ENCODE results near the gene TBC1D22A. TPM values are rescaled to one million over a fixed set of nuclear protein-coding genes. Genes with fewer than 3 reads are reported as not detected.

Gene TBC1D22A
- total RNA-seq, 1 donor from 2014 or later, result 8.9 TPM

- DNase-seq, result no peak
These were observed 196.2 kb downstream of the TBC1D22A start for GRCh38 chr22:46958658-46959057.

GRCh38 chr22:46959369-46959768 lies 196.9 kb downstream of the TBC1D22A start:
- DNase-seq, result no peak

- no peak for DNase-seq
These were observed 199.3 kb downstream of the TBC1D22A start for GRCh38 chr22:46961591-46962295.

GRCh38 chr22:46962406-46962805 lies 200.0 kb downstream of the TBC1D22A start:
- DNase-seq, result no peak

- DNase-seq, result no peak
These were observed 201.5 kb downstream of the TBC1D22A start for GRCh38 chr22:46963672-46964545.

- DNase-seq, result no peak
These were observed 202.5 kb downstream of the TBC1D22A start for GRCh38 chr22:46964773-46965550.

GRCh38 chr22:46965555-46966494 lies 203.4 kb downstream of the TBC1D22A start:
- DNase-seq, result no peak

- DNase-seq, result no peak
These were observed 204.0 kb downstream of the TBC1D22A start for GRCh38 chr22:46966495-46966845.

GRCh38 chr22:46966846-46967245 lies 204.4 kb downstream of the TBC1D22A start:
- DNase-seq, result no peak

- no peak for DNase-seq
These were observed 205.3 kb downstream of the TBC1D22A start for GRCh38 chr22:46967445-46968358.

- no peak for DNase-seq
These were observed 205.9 kb downstream of the TBC1D22A start for GRCh38 chr22:46968359-46968740.

GRCh38 chr22:46968848-46969247 lies 206.4 kb downstream of the TBC1D22A start:
- no peak for DNase-seq

GRCh38 chr22:46969491-46969890 lies 207.0 kb downstream of the TBC1D22A start:
- DNase-seq, result no peak

GRCh38 chr22:46969961-46970360 lies 207.5 kb downstream of the TBC1D22A start:
- DNase-seq, result no peak

GRCh38 chr22:46970411-46971098 lies 208.1 kb downstream of the TBC1D22A start:
- no peak for DNase-seq

- peak; percentile 19 for DNase-seq
These were observed 208.8 kb downstream of the TBC1D22A start for GRCh38 chr22:46971099-46971763.

GRCh38 chr22:46971764-46972125 lies 209.3 kb downstream of the TBC1D22A start:
- no peak for DNase-seq

GRCh38 chr22:46972256-46972655 lies 209.8 kb downstream of the TBC1D22A start:
- DNase-seq, result no peak

Measured in skin of body (tissue), 2 donors.